Measurements from ENCODE around the gene SFXN3.

Gene SFXN3

DNA sequence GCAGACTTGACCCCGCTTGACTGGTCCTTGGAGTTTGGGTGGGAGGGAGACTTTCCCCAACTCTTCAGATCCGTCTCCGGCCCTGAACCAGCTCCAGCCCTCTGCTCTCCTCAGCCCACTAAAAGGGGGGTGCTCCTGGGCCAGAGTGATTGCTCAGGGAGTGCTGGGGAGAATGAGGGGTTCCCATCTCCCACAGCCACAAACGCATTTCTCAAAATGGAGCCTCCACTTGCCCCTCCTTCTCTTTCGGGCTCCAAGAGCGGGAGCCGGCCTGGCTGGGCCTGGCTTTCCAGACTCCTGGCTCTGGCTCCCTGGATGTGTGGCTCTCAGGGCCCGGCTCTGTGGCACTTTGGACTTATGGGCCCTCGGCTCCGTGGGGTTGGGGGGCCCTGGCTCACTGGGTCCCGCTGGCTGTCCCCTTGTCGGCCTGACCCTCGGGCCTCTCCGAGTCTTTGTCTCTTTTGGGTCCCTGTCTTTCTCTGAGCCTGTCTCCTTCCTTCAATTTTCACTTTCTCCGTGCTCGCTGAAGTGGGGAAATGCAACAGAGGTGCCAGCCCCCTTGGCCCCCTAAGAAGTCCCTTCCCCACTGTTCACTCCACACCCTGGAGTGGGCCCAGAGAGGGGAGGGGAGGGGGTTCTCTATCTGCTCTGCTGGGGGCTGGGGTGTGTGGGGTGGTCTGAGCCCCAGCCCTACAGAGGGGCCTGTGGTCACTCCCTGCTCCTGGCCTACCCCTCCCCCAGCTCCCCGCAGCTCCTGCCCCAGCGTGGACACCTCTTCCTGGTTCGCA lies 30.7 kb upstream of the SFXN3 start:
- DNase-seq = no peak

DNA sequence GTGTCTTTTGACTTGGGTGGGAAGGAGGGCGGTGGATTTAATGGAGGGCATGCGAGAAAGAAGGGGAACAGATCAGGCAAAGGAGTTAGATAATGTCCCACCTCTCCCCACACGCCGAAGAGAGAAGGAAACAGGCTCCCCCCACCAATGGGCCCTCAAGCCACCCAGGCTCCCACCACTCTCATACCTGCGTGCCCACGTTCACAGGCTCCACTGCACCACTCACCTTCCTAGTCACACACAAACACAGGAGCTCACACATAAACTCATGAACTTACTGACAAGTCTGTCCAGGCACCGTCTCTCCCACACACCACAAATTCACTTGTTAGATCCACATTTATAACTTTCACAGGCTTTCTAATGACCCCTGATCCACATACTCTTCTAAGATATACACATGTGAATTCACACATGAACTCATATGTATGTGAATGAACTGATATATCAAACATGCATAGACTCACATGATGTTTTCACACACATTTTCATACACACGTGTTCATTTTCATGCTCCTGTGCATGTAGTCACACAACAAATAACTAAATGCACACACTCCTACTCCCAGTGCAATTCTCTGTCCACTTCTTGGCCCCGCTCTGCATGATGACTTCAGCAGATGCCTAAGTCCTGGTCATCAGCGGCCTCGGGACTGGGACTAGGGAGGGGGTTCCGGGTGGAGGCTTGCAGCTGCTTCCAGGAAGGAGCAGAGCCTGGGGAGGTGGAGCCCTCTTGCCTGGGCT lies 29.9 kb upstream of the SFXN3 start:
- no peak for DNase-seq

DNA sequence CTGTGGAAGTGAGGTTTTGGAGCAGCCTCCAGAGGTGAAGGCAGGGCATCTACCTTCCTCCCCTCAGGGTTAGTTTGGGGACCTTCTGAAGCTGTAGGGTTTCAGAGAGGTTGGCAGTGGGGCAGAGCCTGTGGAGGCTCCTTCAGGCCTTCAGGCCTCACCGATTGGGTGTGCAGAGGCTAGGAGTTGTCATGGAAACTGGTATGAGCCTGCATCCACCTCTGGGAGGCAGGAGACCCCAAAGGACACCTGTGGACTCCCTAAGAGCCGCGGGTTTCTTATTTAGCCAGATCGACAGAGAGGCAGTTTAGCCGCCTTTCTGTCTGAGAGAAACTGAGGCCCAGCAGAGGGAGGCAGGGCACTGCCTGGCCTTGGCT lies 29.4 kb upstream of the SFXN3 start:
- no peak for DNase-seq

DNA sequence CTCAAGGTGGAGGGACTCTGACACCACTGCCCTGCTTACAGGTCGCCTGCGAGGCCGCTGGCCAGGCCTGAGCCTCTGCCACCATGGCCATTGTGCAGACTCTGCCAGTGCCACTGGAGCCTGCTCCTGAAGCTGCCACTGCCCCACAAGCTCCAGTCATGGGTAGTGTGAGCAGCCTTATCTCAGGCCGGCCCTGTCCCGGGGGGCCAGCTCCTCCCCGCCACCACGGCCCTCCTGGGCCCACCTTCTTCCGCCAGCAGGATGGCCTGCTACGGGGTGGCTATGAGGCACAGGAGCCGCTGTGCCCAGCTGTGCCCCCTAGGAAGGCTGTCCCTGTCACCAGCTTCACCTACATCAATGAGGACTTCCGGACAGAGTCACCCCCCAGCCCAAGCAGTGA lies 28.6 kb upstream of the SFXN3 start:
- DNase-seq = no peak

DNA sequence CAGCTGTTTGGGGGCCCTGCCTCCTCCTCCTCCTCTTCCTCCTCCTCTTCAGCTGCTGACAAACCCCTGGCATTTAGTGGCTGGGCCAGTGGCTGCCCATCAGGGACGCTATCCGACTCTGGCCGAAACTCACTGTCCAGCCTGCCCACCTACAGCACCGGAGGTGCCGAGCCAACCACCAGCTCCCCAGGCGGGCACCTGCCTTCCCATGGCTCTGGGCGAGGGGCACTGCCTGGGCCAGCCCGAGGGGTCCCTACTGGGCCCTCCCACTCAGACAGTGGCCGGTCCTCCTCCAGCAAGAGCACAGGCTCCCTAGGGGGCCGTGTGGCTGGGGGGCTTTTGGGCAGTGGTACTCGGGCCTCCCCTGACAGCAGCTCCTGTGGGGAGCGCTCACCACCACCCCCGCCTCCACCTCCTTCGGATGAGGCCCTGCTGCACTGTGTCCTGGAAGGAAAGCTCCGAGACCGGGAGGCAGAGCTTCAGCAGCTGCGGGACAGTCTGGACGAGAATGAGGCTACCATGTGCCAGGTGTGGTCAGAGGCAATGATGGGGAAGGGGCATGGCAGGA lies 27.3 kb upstream of the SFXN3 start:
- no peak for DNase-seq

DNA sequence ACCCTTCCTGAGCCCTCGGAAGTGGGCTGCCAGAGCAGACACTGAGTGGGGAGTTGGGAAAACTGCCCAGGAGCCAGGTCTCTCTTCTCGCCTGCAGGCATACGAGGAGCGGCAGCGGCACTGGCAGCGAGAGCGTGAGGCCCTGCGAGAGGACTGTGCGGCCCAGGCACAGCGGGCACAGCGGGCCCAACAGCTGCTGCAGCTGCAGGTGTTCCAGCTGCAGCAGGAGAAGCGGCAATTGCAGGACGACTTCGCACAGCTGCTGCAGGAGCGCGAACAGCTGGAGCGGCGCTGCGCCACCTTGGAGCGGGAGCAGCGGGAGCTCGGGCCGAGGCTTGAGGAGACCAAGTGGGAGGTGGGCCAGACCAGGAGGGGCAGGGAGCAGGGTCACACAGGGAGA lies 25.7 kb upstream of the SFXN3 start:
- no peak for DNase-seq

DNA sequence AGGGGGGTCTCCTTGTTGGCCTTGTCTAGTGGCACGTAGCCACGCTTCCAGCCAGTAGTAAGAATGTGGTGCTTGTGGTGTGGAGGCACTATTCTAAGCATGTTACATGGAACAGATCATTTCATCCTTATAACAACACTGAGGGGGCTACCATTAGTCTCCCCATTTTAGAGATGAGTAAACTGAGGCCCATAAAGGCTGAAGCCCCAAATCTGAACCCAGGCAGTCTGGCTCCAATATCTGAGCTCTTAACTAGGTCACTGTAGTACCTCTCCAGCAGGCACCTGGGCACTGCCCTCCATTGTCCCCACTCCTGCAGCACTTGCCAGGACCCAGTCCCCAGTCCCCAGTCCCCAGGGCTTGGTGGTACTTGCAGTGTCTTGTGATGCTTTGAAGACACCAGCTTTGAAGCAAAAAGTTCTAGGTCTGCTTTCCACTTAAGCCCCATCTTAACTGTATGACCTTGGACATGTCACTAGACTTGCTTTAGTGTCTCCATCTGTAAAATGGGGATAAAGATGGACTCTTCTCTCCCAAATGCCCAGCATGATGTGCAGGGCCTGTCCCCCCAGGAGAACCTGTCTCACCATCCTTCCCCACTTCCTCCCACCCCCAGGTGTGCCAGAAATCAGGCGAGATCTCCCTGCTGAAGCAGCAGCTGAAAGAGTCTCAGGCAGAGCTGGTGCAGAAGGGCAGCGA lies 25.0 kb upstream of the SFXN3 start:
- DNase-seq = no peak

DNA sequence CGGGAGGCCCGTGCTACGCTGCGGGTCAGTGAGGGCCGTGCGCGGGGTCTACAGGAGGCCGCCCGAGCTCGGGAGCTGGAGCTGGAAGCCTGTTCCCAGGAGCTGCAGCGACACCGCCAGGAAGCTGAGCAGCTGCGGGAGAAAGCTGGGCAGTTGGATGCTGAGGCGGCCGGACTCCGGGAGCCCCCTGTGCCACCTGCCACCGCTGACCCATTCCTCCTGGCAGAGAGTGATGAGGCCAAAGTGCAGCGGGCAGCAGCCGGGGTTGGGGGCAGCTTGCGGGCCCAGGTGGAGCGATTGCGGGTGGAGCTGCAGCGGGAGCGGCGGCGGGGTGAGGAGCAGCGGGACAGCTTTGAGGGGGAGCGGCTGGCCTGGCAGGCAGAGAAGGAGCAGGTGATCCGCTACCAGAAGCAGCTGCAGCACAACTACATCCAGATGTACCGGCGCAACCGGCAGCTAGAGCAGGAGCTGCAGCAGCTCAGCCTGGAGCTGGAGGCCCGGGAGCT lies 24.4 kb upstream of the SFXN3 start:
- no peak for DNase-seq

DNA sequence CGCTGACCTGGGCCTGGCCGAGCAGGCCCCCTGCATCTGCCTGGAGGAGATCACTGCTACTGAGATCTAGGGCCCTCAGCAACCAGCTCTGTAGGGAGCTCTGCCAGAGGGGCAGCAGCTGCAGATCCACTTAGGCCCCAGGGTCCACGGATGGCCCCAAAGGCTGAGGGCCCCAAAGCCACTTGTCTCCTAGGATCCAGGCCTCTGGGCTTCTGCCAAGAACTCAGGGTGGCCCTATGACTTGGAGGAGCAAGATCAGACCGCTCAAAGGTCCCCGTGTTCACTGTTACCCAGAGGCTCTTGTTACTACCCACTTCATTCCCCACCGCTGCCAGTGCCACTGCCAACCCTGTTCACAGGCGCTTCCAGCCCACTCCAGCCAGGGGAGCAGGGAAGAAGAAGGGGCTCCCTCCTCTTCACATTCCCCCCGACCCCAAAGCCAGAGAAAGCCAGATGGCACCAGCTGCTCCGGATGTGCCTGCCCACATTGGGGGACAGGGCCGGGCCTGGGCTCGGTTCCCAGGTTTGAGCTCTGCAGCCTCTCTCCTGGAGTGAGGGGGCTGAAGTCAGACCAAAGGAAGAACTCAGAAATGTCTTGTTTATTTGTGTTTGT lies 23.8 kb upstream of the SFXN3 start:
- no peak for DNase-seq

DNA sequence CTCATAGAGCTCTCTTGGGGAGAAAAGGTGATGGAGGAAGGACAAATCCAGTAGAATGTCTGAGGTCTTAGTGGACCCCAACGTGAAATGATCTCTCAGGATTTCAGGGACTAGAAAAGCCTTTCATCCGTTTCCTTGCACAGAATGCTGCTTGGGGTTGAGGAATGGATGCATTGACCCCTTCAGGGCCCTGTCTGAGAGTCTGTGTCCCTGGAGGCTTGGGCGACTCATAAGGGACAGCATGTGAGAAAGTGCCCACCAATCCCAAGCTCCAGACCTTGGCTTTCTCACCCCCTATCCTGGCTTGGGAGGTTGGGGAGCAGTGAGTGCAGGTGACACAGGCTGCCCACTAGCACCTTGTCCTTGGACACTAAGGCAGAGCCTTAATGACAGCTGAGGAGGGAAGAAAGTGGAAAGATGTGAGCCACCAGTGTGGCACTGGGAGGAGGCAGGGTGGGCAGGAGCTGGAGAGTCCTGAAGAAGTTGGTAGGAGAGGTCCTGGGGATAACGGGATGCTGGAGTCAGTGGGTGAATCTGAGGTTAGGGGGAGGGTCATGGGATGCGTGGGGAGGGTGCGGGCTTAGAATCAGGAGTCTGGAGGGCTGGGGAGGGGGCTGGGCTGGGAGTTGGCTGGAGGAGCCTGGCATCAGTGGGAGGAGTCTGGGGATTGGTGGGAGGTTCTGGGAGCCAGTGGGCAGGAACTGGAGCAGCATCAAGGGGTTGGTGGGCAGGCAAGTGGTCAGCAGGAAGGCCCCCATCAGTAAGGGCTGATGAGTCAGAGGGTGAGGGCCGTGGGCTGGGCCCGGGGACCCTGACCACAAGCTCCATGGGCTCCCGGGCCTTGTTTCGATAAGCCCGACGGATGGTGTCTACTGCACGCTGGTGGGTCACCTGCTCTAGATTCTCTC lies 22.9 kb upstream of the SFXN3 start:
- DNase-seq = no peak

DNA sequence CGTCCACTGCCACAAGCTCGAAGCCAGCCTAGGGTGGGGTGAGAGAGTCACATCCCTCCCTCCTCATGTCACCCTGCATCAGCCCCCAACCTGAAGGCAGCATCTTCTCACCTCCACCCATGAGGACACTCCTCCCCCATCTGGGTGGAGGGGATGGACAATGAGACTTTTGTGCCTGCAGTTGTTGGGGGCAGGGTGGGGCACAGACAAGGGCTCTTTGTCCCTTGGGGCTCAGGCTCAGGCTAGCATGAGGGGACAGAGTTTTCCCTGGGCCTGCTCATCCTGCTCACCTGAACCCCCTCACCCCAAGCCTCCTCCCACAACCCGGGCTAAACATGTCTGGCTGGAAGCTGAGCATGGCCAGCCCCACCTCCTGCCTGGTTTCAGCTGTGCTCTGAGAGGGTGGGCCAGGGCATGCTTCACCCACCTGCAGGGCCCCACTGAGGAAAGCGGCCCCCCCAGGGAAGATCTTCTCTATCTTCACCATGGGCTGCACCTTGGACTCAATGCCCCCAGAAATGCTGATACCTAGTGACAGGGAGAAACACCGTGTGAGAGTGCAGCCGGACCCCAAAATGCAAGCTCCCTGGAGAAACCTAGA lies 22.1 kb upstream of the SFXN3 start:
- DNase-seq = no peak

DNA sequence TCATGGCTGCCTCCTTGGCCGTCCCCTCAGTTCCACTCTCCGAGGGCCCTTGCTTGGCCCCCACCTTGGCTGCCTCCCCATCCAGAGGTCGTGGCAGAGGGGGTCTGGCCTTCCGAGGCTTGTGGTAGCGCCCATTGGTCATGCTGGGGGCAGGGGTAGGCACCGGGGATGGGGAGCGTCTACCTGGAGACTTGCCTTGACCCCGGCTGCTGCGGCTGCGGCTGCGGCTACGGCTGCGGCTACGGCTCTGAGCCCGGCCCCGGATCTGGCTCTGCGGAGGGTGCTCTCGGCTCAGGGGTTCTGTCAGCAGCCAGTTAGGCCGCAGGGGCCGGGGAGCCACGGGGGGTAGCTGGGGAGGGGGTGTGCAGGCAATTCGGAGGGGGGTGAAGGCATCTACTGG lies 20.7 kb upstream of the SFXN3 start:
- DNase-seq = no peak

DNA sequence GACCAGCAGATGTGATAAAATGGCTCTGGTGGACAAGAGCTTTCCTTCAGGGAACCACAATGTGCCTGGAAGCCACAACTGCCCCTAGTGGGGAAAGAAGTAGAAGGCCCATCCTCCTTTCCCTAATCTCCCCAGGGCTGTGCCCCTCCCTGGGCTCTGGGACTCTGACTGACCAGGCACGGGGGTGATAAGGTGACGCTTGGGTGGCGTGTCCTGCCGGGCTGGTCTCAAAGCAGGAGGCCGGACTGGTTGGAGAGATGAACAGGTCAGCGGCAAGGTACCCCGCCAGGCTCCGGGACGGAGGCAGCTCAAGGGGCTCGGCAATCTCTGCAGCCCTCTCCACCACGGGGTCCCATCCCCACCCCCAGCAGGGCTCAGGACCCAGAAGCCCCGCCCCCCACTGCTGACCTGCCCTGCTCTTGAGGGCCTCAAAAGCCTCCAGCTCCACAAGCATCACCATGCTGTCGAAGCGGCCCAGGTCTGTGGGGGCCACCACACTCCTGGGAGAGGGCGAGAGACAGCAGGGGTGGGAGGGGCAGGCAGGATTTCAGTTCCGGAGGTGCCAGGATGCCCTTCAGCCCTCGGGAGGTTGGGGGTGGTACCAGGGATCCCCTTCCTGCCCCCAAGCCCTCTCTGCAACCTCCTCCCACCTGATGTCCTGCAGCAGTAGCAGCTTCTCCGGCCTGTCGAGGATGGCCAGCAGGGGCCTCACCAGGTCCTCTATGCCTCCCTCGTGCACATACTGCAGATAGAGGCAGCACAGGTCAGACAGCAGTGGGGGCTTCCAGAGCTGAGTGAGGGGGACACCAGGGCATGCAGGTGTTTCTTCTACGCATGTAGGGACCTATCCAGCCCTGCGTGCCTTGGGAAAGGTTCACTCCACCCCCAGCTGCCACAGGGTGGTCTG lies 19.3 kb upstream of the SFXN3 start:
- no peak for DNase-seq

DNA sequence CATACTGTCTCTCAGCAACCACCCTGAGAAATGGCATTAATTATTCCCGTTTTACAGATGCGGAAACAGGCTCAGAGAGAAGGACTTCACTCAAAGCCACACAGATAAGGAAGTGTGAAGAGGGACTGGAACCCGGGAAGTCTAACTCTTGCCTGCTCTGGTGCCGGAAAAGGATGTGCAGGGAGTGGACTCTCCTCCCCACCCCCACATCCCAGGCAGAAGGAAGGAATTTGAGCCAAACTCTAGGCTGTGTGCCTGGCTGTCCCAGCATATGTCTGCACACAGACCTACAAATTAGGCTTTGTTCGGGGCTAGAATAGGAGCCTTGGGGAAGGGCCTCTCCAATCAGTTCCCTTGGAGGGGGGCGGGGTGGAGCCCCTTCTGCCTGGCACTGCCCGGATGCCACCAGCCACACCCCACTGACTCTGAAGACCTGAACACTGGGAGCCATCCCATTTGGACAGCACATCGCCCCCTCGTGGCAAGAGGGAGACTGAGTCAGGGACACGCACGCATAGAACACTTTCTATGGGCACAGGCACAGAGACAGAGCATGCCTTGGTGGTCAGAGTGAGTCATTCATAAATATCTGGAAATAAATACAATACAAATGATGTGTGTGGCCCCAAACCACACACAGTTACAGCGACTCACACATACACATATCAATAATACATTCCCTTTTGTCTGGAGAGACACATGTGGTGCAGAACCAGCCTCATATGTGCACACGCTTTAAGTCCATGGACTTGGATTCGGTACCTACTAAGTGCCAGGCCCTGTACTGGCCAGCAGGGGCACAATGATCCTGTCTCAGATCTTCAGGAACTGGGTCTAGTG lies 18.3 kb upstream of the SFXN3 start:
- DNase-seq = peak; percentile 82

DNA sequence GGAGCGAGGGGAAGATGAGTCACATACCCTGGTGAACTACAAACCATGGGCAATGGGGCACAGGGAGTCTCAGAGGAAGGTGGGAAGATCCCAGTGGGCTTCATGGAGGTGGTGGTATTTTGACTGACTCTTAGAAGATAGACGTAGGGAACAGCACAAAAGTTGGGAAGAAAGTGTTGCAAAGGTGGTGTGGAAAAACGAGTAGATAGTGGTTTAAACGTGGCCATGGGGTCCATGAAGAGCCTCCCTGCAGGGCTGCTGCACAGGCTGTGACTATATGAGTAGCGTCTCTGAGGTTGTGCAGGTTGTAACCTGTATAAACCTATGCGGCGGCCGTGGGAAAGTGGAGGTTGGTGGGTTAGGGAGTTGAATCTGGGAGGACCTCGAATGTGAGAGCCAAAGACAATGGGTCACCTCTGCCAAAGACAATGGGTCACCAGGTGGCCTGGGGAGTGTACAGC lies 17.6 kb upstream of the SFXN3 start:
- no peak for DNase-seq

DNA sequence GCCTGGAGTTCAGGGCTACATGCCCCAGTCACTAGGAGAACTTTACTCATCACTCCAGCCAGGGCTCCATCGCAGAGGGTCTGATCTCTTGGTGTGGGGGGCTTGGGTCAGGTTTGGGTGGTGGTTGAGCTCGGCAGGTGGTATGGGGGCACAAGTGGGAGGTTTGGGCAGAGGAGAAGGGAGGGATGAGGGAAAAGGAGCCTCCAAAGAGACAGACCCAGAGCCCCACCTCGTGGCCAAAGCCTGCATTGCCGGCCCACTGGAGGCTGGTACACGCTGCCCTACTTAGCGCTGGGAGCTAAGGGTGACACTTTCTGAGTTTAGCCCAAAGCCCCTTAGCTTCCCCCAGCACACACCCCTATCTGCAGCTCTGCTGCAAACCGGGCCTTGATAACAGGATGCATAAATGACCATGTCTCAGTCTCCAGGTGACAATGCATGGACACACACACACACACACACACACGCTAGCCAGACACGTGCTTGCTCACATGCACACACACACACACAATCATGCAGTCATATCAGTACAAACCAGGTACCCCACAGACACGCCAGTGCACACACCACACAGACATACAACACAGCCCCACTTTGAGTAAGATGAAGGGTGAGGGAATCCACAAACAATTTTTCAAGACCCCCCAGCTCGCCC lies 16.7 kb upstream of the SFXN3 start:
- DNase-seq = peak; percentile 84 to 87

DNA sequence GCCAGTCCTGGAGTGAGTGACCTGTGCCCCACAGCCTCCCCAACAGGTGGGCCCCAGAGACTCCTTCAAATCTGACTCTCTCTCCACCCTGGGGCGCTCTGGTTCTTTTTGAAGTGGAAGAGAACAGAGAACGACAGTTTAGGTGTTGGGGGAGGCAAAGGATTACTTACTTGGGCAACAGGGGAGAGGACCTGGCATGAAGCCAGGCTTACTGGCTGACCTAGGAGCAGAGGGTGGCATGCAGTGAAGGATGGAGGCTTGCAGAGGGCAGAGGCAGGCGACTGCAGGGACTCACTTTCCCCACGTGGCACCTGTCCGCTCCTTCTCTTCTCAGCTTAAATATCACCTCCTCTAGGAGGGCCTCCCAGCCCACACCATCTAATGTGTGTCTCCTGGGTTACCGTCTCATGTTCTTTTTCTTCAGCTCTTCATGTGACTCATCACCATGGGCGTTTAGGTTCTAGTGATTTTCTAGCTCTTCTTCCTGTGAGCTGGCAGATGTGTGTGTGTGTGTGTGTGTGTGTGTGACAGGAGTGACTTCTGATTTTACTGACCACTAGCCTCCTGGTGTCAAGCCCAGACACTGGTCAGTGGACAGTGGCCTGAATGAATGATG lies 16.0 kb upstream of the SFXN3 start:
- DNase-seq = peak in 1 of 2 donors; percentile 19

DNA sequence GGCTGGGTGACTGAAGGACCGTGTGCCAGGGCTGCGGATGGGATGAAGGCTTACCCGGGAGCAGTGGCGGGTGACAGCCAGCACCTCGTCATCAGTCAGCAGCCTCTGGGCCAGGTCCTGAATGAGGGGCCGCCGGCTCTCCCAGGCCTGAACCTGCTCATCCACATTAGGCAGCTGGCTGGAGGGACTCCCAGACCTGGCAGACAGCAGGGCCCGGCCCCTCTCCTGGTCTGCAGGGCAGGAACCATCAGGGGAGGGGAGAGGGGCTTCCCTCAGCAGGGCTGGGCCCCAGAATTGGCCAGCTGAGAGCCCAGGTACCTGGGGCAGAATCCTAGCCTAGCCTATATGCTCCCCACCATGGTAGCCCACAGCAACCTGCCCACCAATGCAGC lies 15.5 kb upstream of the SFXN3 start:
- no peak for DNase-seq
